Cardiac fibroblast (primary cell): ENCODE results near the gene FLT4.

Source experiments
- DNase-seq, 2 donors: peaks; one replicate each; pipeline versions ENCODE4 v3.0.0 to v3.0.0-alpha.2; 2010; ENCODE audit warnings: low read depth in 2 of 2
- H3K4me3 ChIP-seq, 2 donors: replicated peaks in 1 of 2; 1 replicate in 1 of 2; 2 replicates in 1 of 2; pipeline ENCODE4 v1.5.1; 2011; ENCODE audit warnings: low read depth in 2 of 2, low read length in 2 of 2, mild to moderate bottlenecking in 2 of 2, moderate library complexity in 1 of 2
- TF ChIP-seq, protein P1 (sequence below): IDR thresholded peaks from one replicate; pipeline ENCODE4 v1.5.1; 2011; ENCODE audit warnings: low read depth, mild to moderate bottlenecking, low read length, inconsistent platforms

FLT4 gene

DNA sequence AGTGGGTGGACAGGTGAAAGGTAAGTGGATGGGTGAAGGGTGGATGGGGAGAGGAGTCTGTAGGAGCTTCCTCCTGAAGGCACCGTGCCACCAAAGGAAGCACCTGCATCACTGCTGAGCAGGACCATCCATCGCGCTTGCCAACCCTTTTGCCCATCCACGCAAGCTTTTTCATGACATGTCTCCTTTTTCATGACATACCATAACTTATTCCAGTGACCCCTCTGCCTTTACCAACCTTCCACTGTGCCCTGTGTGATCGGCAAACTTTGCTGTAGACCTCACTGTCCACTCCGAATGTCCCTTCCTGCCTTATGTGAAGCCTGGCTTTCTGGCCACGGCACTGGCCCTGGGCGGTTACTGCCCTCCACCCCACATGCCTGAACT lies 13.4 kb downstream of the FLT4 start:
- TF ChIP-seq, protein P1, sequence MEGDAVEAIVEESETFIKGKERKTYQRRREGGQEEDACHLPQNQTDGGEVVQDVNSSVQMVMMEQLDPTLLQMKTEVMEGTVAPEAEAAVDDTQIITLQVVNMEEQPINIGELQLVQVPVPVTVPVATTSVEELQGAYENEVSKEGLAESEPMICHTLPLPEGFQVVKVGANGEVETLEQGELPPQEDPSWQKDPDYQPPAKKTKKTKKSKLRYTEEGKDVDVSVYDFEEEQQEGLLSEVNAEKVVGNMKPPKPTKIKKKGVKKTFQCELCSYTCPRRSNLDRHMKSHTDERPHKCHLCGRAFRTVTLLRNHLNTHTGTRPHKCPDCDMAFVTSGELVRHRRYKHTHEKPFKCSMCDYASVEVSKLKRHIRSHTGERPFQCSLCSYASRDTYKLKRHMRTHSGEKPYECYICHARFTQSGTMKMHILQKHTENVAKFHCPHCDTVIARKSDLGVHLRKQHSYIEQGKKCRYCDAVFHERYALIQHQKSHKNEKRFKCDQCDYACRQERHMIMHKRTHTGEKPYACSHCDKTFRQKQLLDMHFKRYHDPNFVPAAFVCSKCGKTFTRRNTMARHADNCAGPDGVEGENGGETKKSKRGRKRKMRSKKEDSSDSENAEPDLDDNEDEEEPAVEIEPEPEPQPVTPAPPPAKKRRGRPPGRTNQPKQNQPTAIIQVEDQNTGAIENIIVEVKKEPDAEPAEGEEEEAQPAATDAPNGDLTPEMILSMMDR: no peak
- no peak overlapping the region for H3K4me3 ChIP-seq
- DNase-seq: no peak

DNA sequence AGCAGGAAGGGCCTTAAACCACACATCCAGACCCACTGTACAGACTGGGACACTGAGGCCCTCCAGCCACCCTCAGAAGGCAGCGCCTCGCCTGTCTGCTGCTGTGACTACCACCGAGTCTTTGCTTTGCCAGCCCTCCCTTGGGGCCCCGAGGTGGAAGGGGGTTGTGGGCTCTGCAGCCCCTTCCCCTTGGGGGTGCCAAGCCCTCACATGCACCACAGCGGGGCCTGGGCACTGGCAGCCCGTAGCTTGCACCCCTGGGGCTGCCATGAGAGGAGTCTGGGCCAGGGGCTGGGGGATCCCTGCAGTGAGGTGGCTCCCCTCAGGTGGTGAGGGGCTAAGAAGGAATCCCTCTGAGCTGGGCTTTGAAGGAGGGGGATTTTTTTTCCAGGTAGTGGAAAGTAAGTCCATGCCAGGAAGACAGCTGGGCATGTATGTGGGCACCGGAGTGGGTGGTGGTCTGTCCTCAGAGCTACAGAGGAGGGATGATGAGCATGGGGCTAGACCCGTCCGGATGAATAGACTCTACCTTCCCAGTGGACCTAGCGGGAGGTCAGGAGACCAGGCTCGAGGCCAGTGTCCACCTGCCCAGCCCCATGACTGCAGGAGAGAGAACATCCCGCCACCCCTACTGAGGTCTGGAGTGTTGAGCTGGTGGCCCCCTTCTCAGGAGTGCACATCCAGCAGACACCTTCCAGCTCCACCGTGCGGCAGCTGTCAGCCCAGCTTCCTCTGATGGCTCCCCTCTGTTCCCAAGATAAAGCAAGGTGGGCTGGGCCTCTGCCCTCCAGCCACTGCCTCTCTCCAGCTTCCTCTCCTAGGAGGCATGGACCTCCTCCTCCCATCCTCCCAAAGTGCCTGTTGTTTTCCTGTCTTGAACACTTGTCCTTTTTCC lies 15.9 kb downstream of the FLT4 start:
- DNase-seq: no peak
- TF ChIP-seq, protein P1: no peak
- no peak overlapping the region for H3K4me3 ChIP-seq

DNA sequence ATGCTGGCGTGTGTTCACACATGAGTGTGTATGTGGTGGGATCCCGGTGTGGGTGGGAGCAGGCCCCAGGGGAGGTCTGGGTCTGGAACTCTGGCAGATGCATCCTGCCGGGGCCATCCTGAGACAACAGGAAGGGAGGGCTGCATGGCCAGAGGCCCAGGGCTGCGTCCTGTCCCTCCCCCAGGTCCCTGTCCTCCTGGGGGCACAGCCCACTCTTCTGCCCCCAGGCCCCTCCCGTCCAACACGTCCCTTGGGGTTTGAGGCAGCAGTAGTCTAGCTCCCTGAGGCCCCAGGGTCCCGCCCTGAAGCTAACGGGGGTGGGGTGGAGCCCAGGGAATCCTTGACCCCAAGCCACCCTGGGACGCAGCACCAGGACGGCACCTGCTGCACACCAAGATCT lies 16.6 kb downstream of the FLT4 start:
- DNase-seq: no peak
- TF ChIP-seq, protein P1: no peak

DNA sequence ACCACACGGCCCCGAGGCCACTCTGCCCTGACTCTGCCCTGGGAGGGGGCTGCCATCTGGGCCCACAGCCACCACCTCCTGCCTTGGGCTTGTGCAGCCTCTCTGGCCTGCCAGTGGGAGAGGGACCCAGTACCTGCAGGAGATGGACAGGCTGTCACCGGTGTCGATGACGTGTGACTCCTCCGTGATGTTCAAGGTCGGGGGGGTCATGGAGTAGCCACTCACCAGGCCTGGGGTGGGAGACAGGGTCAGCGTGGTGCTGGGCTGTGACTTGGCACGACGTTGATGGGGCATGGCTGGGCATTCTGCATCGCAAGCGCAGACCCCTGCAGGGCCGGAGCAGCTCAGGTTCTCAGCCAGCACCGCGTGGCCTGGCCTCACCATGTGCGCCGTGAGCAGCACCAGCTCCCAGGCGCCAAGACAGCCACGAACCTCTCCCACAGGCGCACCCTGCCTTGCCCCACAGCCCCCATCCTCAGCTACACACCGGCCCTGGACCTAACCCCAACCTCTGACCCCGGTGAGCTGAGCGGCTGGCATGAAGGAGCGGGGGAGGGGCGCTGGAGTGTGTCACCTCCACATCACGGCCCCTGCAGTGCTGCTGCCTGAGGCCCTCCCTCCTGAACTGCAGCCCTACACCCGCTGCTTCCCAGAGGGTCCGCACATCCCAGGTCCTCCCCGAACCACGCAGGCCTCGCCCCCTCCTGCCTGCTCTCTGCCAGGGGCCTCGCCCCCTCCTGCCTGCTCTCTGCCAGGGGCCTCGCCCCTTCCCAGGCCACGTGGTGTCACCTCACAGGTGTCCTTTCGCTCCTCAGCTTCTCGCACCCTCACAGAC lies 17.6 kb downstream of the FLT4 start:
- no peak for DNase-seq
- H3K4me3 ChIP-seq: no peak overlapping the region
- TF ChIP-seq, protein P1: no peak

More for the DNA sequence above, 16.6 kb downstream of the FLT4 start:
- H3K4me3 ChIP-seq: no peak overlapping the region

DNA sequence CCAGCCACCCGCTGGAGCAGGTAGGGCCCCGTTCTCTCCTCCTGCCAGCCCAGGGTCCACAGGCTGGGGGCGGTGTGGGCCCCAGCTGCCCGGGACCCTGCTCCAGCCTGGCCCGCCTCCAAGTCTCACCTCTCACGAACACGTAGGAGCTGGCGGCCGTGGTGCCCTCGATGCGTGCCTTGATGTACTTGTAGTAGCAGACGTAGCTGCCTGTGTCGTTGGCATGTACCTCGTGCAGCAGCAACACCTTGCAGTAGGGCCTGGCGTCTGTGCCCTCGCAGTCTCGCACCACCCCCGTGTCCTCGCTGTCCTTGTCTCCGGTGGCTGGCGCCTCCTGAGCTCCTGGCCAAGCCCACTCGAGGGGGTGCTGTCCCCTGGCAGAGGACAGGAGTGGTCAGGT lies 19.0 kb downstream of the FLT4 start:
- no peak for DNase-seq
- TF ChIP-seq, protein P1: no peak
- H3K4me3 ChIP-seq: no peak overlapping the region

DNA sequence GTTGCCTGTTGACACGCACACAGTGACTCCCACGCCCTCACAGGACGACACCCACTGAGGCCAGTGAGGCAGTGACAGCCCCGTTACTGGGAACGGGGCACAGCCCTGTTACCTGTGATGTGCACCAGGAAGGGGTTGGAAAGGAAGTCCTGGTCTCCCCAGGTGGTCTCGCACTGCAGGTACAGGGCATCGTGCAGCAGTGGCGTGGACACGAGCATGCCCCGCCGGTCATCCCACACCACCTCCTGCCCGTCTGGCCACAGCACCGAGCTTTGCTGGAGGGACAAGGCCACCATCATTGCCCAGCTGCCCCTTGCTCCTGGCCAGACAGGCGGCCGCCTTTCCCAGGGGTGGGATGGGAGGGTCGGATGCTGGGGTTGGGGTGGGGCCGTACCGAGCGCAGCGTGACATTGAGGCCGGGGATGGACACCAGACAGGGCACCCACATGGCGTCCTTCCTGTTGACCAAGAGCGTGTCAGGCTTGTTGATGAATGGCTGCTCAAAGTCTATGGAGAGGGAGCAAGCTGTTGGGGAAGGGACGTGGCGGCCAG lies 19.5 kb downstream of the FLT4 start:
- TF ChIP-seq, protein P1: no peak
- no peak overlapping the region for H3K4me3 ChIP-seq

More for the DNA sequence above, 19.5 kb downstream of the FLT4 start:
- no peak for DNase-seq
